AG10803 (cell line): ENCODE results near the gene KCNMA1.
A peak's percentile ranks its signal among the peaks of the same experiment; 100 is the strongest.

Experiments
- DNase-seq: peaks from one replicate; pipeline ENCODE4 v3.0.0; 2010; ENCODE audit warnings: low read depth
- H3K4me3 ChIP-seq: 2 replicates; pipeline ENCODE4 v1.5.1; 2011; ENCODE audit warnings: mild to moderate bottlenecking, low read length, control low read depth
- CTCF ChIP-seq: conservative IDR thresholded peaks from 2 replicates; pipeline ENCODE4 v1.5.1; 2011; ENCODE audit warnings: mild to moderate bottlenecking, low read length, control low read depth, inconsistent platforms

The KCNMA1 gene

DNA sequence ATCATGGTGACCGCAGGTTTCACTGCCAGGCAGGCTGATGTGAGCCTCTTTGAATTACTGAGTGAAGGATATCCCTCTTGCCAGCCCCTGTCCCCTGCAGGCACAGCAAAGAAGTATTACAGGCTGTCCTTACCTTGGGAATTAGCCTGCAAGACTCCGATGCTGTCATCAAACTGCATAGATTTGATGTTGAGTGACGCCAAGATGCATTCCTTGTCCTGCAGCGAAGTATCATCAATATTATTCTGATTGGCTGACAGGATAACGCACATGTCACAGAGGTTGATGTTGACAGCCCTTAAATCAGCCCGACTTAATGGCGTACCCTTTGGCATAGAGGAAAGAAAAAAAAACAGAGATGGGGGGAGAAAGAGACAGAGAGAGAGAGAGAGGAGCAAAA is 693.0 kb downstream of the KCNMA1 start:
- H3K4me3 ChIP-seq, result no peak overlapping the region
- no peak for TF ChIP-seq CTCF

DNA sequence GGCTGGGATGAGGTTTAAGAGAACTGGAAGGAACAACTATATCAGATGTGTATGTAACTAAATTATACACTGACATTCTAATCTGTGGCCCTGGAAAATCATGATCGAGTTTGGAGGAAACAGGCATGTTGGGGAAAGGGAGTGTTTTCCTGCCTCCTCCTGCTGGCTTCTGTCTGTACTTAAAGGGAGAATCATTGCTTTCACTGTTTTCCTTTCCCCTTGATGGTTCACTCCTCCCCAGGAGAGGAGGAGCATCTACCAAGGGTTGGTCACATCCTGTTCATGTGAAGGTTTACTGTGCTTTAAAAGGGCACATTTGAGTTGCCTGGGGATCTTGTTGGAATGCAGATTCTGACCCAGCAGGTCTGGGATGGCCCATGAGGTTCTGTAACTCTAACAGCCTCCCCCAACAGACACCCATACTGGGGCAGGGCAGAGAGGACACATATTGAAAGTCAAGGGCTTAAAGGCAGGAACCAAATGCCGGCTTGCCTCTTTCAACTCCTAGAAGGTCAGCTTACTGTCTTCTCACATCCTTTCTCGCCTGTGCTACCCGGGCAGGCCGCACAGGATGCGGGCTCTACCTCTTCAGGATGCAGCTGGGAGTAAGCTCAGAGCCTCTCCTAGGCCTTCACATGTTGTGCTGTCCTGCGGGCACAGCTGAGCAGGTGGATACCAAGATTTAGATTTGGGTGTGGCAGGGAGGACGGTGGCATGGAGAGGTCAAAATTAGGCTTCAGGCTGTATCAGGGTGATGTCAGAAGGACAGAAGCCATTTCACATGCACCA is 694.8 kb downstream of the KCNMA1 start:
- peak; percentile 12 for DNase-seq
- TF ChIP-seq CTCF, result no peak; the same call in 1 of the 2 replicates
- H3K4me3 ChIP-seq, result no peak overlapping the region

More for the DNA sequence above, 693.0 kb downstream of the KCNMA1 start:
- no peak for DNase-seq

DNA sequence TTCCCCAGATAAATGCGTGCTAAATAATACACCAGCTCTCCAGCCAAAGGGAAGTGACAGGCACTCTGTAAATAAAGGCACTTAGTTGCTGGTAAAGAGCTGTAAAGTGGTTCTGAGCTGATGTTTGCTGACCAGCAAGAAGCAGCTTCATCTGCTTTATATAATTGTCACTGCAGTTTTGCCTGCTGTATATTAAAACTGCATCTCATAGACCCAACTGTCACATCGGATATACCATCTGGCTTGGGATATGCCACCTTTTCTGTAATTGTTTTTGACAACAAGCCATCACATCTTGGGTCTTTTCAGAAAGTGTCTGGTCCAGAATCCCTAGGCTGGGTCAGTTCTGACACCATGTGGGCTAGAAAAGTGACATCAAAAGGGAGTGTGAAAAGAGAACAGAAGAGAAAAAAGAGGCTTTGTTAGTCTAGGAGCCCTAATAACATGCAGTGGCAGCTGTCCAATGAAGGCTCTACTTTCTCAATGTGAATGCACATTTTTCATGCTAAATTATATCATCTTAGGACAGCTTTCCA is 697.6 kb downstream of the KCNMA1 start:
- DNase-seq, result no peak
- no peak overlapping the region for H3K4me3 ChIP-seq
- TF ChIP-seq CTCF, result no peak

GRCh38 chr10:76937181-76937600 is 700.4 kb downstream of the KCNMA1 start:
- DNase-seq, result no peak
- TF ChIP-seq CTCF, result no peak

DNA sequence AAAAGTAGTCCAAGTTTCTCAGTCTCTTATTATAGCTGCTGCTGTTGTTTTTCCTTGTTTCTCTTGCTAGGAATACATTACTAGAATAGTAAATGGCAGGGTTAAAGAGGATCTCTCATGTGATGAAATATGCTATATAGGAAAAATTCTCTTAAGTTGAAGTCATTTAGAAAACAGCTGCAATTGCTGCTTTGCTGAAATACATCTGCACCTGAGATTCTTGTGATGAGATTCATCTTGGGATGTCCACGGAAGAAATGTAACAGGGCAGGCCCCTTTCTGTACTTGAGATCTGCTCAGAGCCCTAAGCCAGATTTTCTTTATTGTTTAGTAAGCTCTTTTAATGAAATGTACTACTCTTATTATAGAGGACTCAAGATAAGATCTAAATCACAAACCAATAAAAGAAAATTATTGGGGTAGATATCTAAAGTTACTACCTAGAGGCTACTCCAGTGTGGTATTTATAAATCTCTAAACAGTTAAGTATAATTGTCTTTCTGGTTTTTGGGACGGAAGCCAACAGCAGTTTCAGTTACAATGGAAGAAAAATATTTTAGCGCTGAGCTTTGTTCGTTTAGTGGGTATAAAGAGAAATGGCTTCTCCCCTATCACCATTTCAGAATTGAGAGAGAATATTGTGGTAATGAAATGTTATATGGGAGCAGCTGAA is 701.5 kb downstream of the KCNMA1 start:
- no peak for TF ChIP-seq CTCF
- H3K4me3 ChIP-seq, result no peak overlapping the region
- DNase-seq, result no peak

More at GRCh38 chr10:76937181-76937600, 700.4 kb downstream of the KCNMA1 start:
- H3K4me3 ChIP-seq, result no peak overlapping the region

GRCh38 chr10:76928565-76928964 is 709.0 kb downstream of the KCNMA1 start:
- DNase-seq, result no peak
- no peak overlapping the region for H3K4me3 ChIP-seq
- TF ChIP-seq CTCF, result no peak
